Mesenchymal stem cell (in vitro differentiated cells and primary cell): ENCODE results near the gene SAPCD2.

Source experiments
- DNase-seq: peaks from one replicate; pipeline ENCODE4 v3.0.0-alpha.2; 2013
- H2AFZ ChIP-seq: one replicate; pipeline ENCODE4 v1.6.1; 2013; ENCODE audit warnings: low read depth, mild to moderate bottlenecking, control low read depth, inconsistent platforms, low read length, moderate library complexity
- H2AK5ac ChIP-seq: 2 replicates; pipeline ENCODE4 v1.6.1; 2013; ENCODE audit warnings: low read length, moderate library complexity, mild to moderate bottlenecking, inconsistent platforms; ENCODE audit not compliant: severe bottlenecking
- H2BK120ac ChIP-seq: one replicate; pipeline ENCODE4 v1.6.1; 2013; ENCODE audit warnings: low read depth, mild to moderate bottlenecking, inconsistent platforms, low read length, moderate library complexity
- H2BK12ac ChIP-seq, 2 experiments: one replicate each; pipeline ENCODE4 v1.6.1; 2013; ENCODE audit warnings: inconsistent platforms in 2 of 2, low read length in 2 of 2, mild to moderate bottlenecking in 2 of 2, moderate library complexity in 2 of 2, control low read depth in 1 of 2
- H2BK15ac ChIP-seq: one replicate; pipeline ENCODE4 v1.6.1; 2013; ENCODE audit warnings: mild to moderate bottlenecking, low read depth, inconsistent platforms; ENCODE audit not compliant: poor library complexity, severe bottlenecking
- H2BK5ac ChIP-seq: 2 replicates; pipeline ENCODE4 v1.6.1; 2013; ENCODE audit warnings: low read depth, mild to moderate bottlenecking, low read length, control low read depth, inconsistent platforms; ENCODE audit not compliant: poor library complexity, severe bottlenecking
- H3K14ac ChIP-seq, 2 experiments: one replicate each; pipeline ENCODE4 v1.6.1; 2013; ENCODE audit warnings: inconsistent platforms in 2 of 2, low read length in 2 of 2, control low read depth in 1 of 2, mild to moderate bottlenecking in 1 of 2, moderate library complexity in 1 of 2
- H3K18ac ChIP-seq, 2 experiments: one replicate each; pipeline ENCODE4 v1.6.1; 2013; ENCODE audit warnings: inconsistent platforms in 2 of 2, low read length in 2 of 2, control low read depth in 1 of 2, low read depth in 1 of 2, mild to moderate bottlenecking in 1 of 2
- H3K23ac ChIP-seq, 2 experiments: one replicate each; pipeline ENCODE4 v1.6.1; 2013; ENCODE audit warnings: inconsistent platforms in 2 of 2, low read length in 2 of 2, mild to moderate bottlenecking in 2 of 2, moderate library complexity in 2 of 2, control low read depth in 1 of 2
- H3K27ac ChIP-seq: 2 replicates; pipeline ENCODE4 v1.5.1; 2013; ENCODE audit warnings: mild to moderate bottlenecking, moderate library complexity, low read length, control low read depth, inconsistent platforms; ENCODE audit not compliant: poor library complexity, severe bottlenecking
- H3K27me3 ChIP-seq, 2 experiments: 2 replicates each; pipeline versions ENCODE4 v1.6.1 to v1.7.0; 2013; ENCODE audit warnings: low read length in 2 of 2, mild to moderate bottlenecking in 2 of 2, moderate library complexity in 2 of 2, control low read depth in 1 of 2, inconsistent platforms in 1 of 2; ENCODE audit not compliant: control insufficient read depth in 1 of 2, insufficient read depth in 1 of 2
- H3K36me3 ChIP-seq, 2 experiments: 2 replicates each; pipeline versions ENCODE4 v1.6.1 to v1.7.0; 2013; ENCODE audit warnings: low read length in 2 of 2, control low read depth in 1 of 2, inconsistent platforms in 1 of 2, low read depth in 1 of 2, mild to moderate bottlenecking in 1 of 2; ENCODE audit not compliant: insufficient read depth in 2 of 2, control insufficient read depth in 1 of 2
- H3K4ac ChIP-seq, 2 experiments: one replicate each; pipeline ENCODE4 v1.6.1; 2013; ENCODE audit warnings: inconsistent platforms in 2 of 2, low read length in 2 of 2, mild to moderate bottlenecking in 2 of 2, moderate library complexity in 2 of 2, control low read depth in 1 of 2, low read depth in 1 of 2
- H3K4me1 ChIP-seq: 2 replicates; pipeline ENCODE4 v1.6.1; 2013; ENCODE audit warnings: low read depth, low read length, control low read depth; ENCODE audit not compliant: control insufficient read depth, insufficient read depth
- H3K4me2 ChIP-seq: 2 replicates; pipeline ENCODE4 v1.6.1; 2013; ENCODE audit warnings: low read length, mild to moderate bottlenecking, inconsistent platforms; ENCODE audit not compliant: poor library complexity, severe bottlenecking
- H3K4me3 ChIP-seq, 2 experiments: 2 replicates each; pipeline versions ENCODE4 v1.5.1 to v1.7.0; 2013; ENCODE audit warnings: low read length in 2 of 2, mild to moderate bottlenecking in 2 of 2, control low read depth in 1 of 2, low read depth in 1 of 2; ENCODE audit not compliant: insufficient read depth in 1 of 2
- H3K79me1 ChIP-seq: replicated peaks from 2 replicates; pipeline ENCODE4 v1.6.1; 2013; ENCODE audit warnings: mild to moderate bottlenecking, control low read depth, low read length, inconsistent platforms; ENCODE audit not compliant: poor library complexity, severe bottlenecking
- H3K9ac ChIP-seq: 2 replicates; pipeline ENCODE4 v1.7.0; 2013; ENCODE audit warnings: mild to moderate bottlenecking, low read length, moderate library complexity
- H3K9me3 ChIP-seq: 2 replicates; pipeline ENCODE4 v1.7.0; 2013; ENCODE audit warnings: mild to moderate bottlenecking, low read length; ENCODE audit not compliant: control insufficient read depth
- H4K8ac ChIP-seq: one replicate; pipeline ENCODE4 v1.6.1; 2013; ENCODE audit warnings: inconsistent platforms, mild to moderate bottlenecking, low read length, moderate library complexity
- H4K91ac ChIP-seq: one replicate; pipeline ENCODE4 v1.6.1; 2013; ENCODE audit warnings: mild to moderate bottlenecking, low read length, inconsistent platforms
- WGBS: methylation state at CpG from one replicate; pipeline ENCODE4 v1.1.7; 2013; ENCODE audit warnings: mixed read lengths; 5-methylcytosine and 5-hydroxymethylcytosine counted together

The SAPCD2 gene

GRCh38 chr9:137105814-137106661 lies 35.7 kb upstream of the SAPCD2 start:
- no peak overlapping the region for H2BK12ac ChIP-seq
- H3K9me3 ChIP-seq: no peaks in the 10 kb centered on the region
- H2BK120ac ChIP-seq: no peak overlapping the region
- H2BK15ac ChIP-seq: no peak overlapping the region
- H2BK5ac ChIP-seq: no peak overlapping the region
- no peak overlapping the region for H4K8ac ChIP-seq
- H3K79me1 ChIP-seq: peaks cover 22% of the 10 kb centered on the region
- DNase-seq: no peak
- H3K23ac ChIP-seq: no peak overlapping the region
- no peak overlapping the region for H3K4me2 ChIP-seq
- no peak overlapping the region for H3K27ac ChIP-seq
- no peak overlapping the region for H2AFZ ChIP-seq
- no peak overlapping the region for H3K18ac ChIP-seq
- H3K4me3 ChIP-seq: no peak overlapping the region
- 97% methylated on average over 31 of the region's 31 CpGs for WGBS
- H2AK5ac ChIP-seq: no peak overlapping the region
- H4K91ac ChIP-seq: no peak overlapping the region
- H3K4ac ChIP-seq: no peak overlapping the region
- H3K36me3 ChIP-seq: peaks cover 95 to 98% of the 10 kb centered on the region in 2 experiments
- H3K9ac ChIP-seq: no peak overlapping the region
- H3K14ac ChIP-seq: no peak overlapping the region
- H3K4me1 ChIP-seq: no peaks in the 10 kb centered on the region
- no peaks in the 10 kb centered on the region for H3K27me3 ChIP-seq

- Histone ChIP-seq H3K4ac (no peak overlapping the region), H3K9me3 (no peaks in the 10 kb centered on the region), H4K91ac (no peak overlapping the region), H3K9ac (no peak overlapping the region), H4K8ac (no peak overlapping the region), H3K27me3 (no peaks in the 10 kb centered on the region), H2BK120ac (no peak overlapping the region), H3K14ac (no peak overlapping the region), H3K4me3 (no peak overlapping the region), H3K4me1 (no peaks in the 10 kb centered on the region), H2AFZ (no peak overlapping the region), H3K4me2 (no peak overlapping the region), H2BK15ac (no peak overlapping the region), H2BK5ac (no peak overlapping the region), H2AK5ac (no peak overlapping the region), H3K18ac (no peak overlapping the region), H3K79me1 (peaks cover 33% of the 10 kb centered on the region), H3K36me3 (peaks cover 93 to 95% of the 10 kb centered on the region in 2 experiments), H3K23ac (no peak overlapping the region), H2BK12ac (no peak overlapping the region), H3K27ac (no peak overlapping the region)
- DNase-seq: no peak
- 96% methylated on average over 37 of the region's 37 CpGs for WGBS
These were observed 33.0 kb upstream of the SAPCD2 start for GRCh38 chr9:137103206-137103999.

- Histone ChIP-seq H3K9me3 (no peaks in the 10 kb centered on the region), H2AFZ (no peak overlapping the region), H3K4ac (no peak overlapping the region), H2BK12ac (no peak overlapping the region), H3K23ac (no peak overlapping the region), H3K36me3 (peaks cover 81 to 84% of the 10 kb centered on the region in 2 experiments), H3K18ac (no peak overlapping the region), H3K4me2 (no peak overlapping the region), H3K4me1 (peaks cover 2% of the 10 kb centered on the region), H2BK15ac (no peak overlapping the region), H4K91ac (no peak overlapping the region), H4K8ac (no peak overlapping the region), H3K4me3 (no peak overlapping the region), H3K27me3 (no peaks in the 10 kb centered on the region), H2AK5ac (no peak overlapping the region), H3K27ac (no peak overlapping the region), H3K9ac (no peak overlapping the region), H2BK5ac (no peak overlapping the region), H2BK120ac (no peak overlapping the region), H3K79me1 (peaks cover 34% of the 10 kb centered on the region), H3K14ac (no peak overlapping the region)
- 97% methylated on average over 14 of the region's 14 CpGs for WGBS
- no peak for DNase-seq
These were observed 28.9 kb upstream of the SAPCD2 start for GRCh38 chr9:137099231-137099630.

DNA sequence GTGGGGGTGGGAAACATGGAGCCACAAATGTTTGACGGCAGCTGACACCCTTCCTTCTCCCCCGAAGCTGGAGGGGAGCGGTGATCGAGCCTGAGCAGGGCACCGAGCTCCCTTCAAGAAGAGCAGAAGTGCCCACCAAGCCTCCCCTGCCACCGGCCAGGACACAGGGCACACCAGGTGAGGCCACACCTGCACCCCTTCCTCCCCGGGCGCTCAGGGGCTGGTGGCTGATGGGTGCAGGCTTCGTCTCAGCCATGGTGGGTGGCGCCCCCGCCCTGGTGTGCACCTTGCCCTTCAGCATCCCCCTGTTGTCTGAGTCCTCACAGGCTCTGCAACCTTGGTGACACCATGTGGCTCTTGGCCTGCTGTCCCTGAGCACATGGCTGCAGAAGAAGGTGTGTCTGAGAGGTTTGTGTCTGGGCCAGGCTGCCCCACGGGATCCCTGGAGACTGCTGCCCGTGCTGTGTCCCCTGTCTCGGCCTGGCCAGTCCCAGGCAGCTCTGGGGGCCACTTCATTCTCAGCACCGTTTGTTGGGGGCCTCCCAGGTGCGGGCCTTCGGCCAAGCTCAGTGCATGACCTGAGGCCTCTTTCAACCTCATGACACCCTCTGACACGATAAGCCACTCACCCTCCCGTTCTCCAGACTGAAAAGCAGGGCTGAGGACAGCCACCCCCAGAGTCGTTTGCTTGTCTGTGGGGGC lies 27.6 kb upstream of the SAPCD2 start:
- Histone ChIP-seq H3K4ac (no peak overlapping the region), H3K9me3 (no peaks in the 10 kb centered on the region), H2BK5ac (no peak overlapping the region), H3K4me1 (peaks cover 2% of the 10 kb centered on the region), H3K79me1 (peaks cover 34% of the 10 kb centered on the region), H3K9ac (no peak overlapping the region), H3K36me3 (peaks cover 73 to 74% of the 10 kb centered on the region in 2 experiments), H4K91ac (no peak overlapping the region), H3K23ac (no peak overlapping the region), H3K27me3 (no peaks in the 10 kb centered on the region), H2BK12ac (no peak overlapping the region), H2AK5ac (no peak overlapping the region), H4K8ac (no peak overlapping the region), H2BK120ac (no peak overlapping the region), H3K4me3 (no peak overlapping the region), H3K14ac (no peak overlapping the region), H3K27ac (no peak overlapping the region), H2BK15ac (no peak overlapping the region), H3K4me2 (no peak overlapping the region), H3K18ac (no peak overlapping the region), H2AFZ (no peak overlapping the region)
- 98% methylated on average over 20 of the region's 20 CpGs for WGBS
- no peak for DNase-seq
